Thyroid gland (tissue), 4 donors: Measurements from ENCODE around the gene ITGB2. TPM values are rescaled to one million over a fixed set of nuclear protein-coding genes. Genes with fewer than 3 reads are reported as not detected.
A peak's percentile ranks its signal among the peaks of the same experiment; 100 is the strongest.

Experiments used
- DNase-seq, 2 donors: peaks; one replicate each; pipeline ENCODE4 v3.0.0-alpha.2; 2019
- H3K27ac ChIP-seq, 3 donors: fragments of 200-600 bp; sonication (generic); 1 replicate in 2 of 3; 2 replicates in 1 of 3; pipeline ENCODE4 v1.5.1; 2016 to 2019; ENCODE audit warnings: mild to moderate bottlenecking in 1 of 3, moderate library complexity in 1 of 3
- H3K27me3 ChIP-seq: fragments of 200-600 bp; sonication (generic); one replicate; pipeline ENCODE4 v1.5.1; 2019
- H3K36me3 ChIP-seq, 2 donors: fragments of 200-600 bp; sonication (generic); one replicate each; pipeline ENCODE4 v1.5.1; 2016 to 2019
- H3K4me1 ChIP-seq, 2 donors: fragments of 200-600 bp; sonication (generic); one replicate each; pipeline ENCODE4 v1.5.1; 2017 to 2019
- H3K4me3 ChIP-seq, 3 donors: fragments of 200-600 bp; sonication (generic); replicated peaks in 1 of 3; 1 replicate in 2 of 3; 2 replicates in 1 of 3; pipeline ENCODE4 v1.5.1; 2016; ENCODE audit warnings: mild to moderate bottlenecking in 1 of 3
- H3K9me3 ChIP-seq: fragments of 200-600 bp; sonication (generic); one replicate; pipeline ENCODE4 v1.5.1; 2017
- POLR2A ChIP-seq, 2 donors: fragments of 450-650 bp; IDR thresholded peaks; one replicate each; pipeline ENCODE4 v1.6.1; 2017; ENCODE audit warnings: antibody characterized with exemption in 2 of 2, mild to moderate bottlenecking in 2 of 2, moderate library complexity in 1 of 2
- WGBS, 2 donors: methylation state at CpG; one replicate each; pipeline ENCODE4 v1.1.5; 2017; 5-methylcytosine and 5-hydroxymethylcytosine counted together
- intact Hi-C: fragments of 100-400 bp; cut with DNase I; formaldehyde crosslinking; loops from one replicate; pipeline ENCODE4 v1.15.1; 2023
- total RNA-seq, 4 donors: library from RNA; depleted of rRNA; stranded (reverse); fragments of >200 nt; gene quantifications; one replicate each; pipeline ENCODE4 v1.2.3, GENCODE V29; 2016
- TF ChIP-seq, protein P1 (sequence below), 6 experiments: fragments of 200-600 bp in 3 of 6; fragments of 450-650 bp in 3 of 6; sonication (generic) in 3 of 6; IDR thresholded peaks; one replicate each; pipeline ENCODE4 v1.5.1; 2016 to 2019; ENCODE audit warnings: antibody characterized with exemption in 6 of 6, mild to moderate bottlenecking in 2 of 6, inconsistent platforms in 1 of 6, moderate library complexity in 1 of 6

The ITGB2 gene
- total RNA-seq, 4 donors from 2014 or later = 18.4 to 79.4 (median 27.5) TPM

DNA sequence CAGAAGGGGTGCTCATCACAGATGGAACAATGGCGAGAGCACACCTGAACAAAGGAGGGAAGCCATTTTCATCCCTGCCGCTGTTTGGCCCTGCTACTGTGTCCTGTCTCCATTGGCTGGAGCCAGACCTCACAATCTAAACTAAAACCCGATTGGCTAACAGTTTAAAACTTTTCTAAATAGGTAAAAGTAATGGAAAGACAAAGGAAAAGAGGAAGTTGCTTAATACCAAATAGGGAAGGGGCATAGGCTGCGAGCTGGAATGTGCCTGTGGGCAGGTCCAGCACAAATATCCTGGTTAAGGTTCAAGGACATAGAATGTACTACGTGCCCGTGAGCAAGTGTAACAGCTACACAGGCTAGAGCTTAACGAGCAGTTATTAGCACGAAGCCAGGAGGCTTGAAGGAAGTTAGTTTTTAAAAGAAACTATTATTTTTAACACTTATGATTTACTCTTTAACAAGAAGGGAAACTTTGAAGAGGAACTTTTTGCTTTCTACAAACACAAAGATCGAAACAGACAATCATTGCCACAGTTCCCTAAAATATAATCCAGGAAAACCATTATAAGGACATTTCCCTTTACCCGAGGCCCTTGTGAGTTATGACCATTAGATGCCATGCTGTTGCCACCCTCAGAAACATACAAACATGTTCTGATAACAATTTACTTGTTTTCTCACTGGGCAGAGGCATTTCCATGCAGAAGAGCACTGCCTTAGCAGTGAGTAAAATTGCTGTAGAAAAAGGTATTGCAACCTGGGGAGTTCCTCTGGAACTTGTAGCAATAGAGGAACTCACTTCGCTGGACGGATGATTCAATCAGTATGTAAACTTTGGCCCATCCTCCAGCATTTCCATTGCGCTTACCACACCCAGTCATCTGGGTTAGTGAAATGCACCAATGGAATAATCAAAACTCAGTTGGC, 42.4 kb downstream of the ITGB2 start:
- Histone ChIP-seq H3K4me3 (no peak overlapping the region), H3K4me1 (peaks cover 28 to 39% of the 10 kb centered on the region in 2 donors), H3K36me3 (no peaks in the 10 kb centered on the region), H3K27ac (no peak overlapping the region), H3K27me3 (no peaks in the 10 kb centered on the region), H3K9me3 (no peaks in the 10 kb centered on the region)
- 78 to 84% methylated on average over 13 of the region's 13 CpGs for WGBS, 2 donors
- TF ChIP-seq, protein P1, sequence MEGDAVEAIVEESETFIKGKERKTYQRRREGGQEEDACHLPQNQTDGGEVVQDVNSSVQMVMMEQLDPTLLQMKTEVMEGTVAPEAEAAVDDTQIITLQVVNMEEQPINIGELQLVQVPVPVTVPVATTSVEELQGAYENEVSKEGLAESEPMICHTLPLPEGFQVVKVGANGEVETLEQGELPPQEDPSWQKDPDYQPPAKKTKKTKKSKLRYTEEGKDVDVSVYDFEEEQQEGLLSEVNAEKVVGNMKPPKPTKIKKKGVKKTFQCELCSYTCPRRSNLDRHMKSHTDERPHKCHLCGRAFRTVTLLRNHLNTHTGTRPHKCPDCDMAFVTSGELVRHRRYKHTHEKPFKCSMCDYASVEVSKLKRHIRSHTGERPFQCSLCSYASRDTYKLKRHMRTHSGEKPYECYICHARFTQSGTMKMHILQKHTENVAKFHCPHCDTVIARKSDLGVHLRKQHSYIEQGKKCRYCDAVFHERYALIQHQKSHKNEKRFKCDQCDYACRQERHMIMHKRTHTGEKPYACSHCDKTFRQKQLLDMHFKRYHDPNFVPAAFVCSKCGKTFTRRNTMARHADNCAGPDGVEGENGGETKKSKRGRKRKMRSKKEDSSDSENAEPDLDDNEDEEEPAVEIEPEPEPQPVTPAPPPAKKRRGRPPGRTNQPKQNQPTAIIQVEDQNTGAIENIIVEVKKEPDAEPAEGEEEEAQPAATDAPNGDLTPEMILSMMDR (IDR thresholded peaks at IDR 0.05) = no peak
- TF ChIP-seq POLR2A (IDR thresholded peaks at IDR 0.05) = no peak
- intact Hi-C loops = no loop called here
- DNase-seq = no peak

DNA sequence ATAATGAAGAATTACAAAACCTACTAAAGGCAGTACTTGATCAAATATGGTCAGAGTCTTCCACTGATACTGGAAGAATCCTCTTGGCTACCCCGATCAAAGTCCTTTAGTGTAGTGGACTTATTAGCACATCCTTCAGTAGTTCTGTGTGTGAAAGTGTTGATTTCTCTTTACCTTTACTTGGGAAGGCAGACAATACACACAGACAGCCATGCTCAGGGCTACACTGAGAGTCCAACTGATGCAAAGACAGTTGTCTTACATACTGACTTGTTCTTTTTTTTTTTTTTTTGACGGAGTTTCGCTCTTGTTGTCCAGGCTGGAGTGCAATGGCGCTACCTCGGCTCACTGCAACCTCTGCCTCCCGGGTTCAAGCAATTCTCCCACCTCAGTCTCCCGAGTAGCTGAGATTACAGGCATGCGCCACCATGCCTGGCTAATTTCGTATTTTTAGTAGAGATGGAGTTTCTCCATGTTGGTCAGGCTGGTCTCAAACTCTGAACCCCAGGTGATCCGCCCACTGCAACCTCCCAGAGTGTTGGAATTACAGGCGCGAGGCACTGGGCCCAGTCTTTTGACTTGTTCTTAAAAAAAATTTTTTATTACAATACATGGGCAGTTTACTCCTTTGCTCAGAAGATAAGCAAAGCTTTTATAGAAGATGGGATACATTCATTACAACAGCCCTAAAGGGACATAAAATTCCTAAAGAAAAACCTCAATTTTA, 43.7 kb downstream of the ITGB2 start:
- intact Hi-C loops = no loop called here
- peaks cover 33 to 35% of the 10 kb centered on the region in 2 donors for H3K4me1 ChIP-seq
- 92 to 95% methylated on average over 12 of the region's 12 CpGs for WGBS, 2 donors
- no peak overlapping the region for H3K27ac ChIP-seq
- no peaks in the 10 kb centered on the region for H3K9me3 ChIP-seq
- no peaks in the 10 kb centered on the region for H3K27me3 ChIP-seq
- no peaks in the 10 kb centered on the region for H3K36me3 ChIP-seq
- H3K4me3 ChIP-seq = no peak overlapping the region
- TF ChIP-seq, protein P1 (IDR thresholded peaks at IDR 0.05) = no peak
- no peak for TF ChIP-seq POLR2A (IDR thresholded peaks at IDR 0.05)
- DNase-seq = no peak

DNA sequence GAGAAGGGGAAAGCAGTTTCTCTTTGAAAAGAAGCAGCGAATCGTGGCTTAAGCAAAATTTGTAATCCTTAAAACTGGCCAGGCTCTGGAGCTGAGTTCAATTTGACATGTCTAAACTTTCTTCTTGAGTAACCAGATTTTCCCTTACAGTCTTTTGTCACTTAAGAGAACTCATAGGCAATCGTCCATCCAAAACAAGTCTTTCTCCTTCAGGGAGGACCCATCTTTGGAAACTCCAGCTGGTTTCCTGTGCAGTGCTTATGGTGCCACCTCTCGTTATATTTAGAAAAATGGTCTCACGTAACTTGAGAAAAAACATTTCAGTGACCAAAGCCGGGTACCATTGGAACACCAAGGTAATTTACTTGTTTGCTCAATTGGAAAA, 45.4 kb downstream of the ITGB2 start:
- Histone ChIP-seq H3K36me3 (no peaks in the 10 kb centered on the region), H3K27ac (peak overlapping the region; percentile 95 to 97 (median 96)), H3K4me3 (peak overlapping the region in 1 of 3 donors; percentile 37), H3K9me3 (no peaks in the 10 kb centered on the region), H3K27me3 (no peaks in the 10 kb centered on the region), H3K4me1 (peaks cover 36 to 39% of the 10 kb centered on the region in 2 donors)
- WGBS, 2 donors = 24 to 43% methylated on average over 6 of the region's 6 CpGs
- TF ChIP-seq, protein P1 (IDR thresholded peaks at IDR 0.05) = no peak
- TF ChIP-seq POLR2A (IDR thresholded peaks at IDR 0.05) = no peak
- DNase-seq = no peak
- intact Hi-C loops = no loop called here

DNA sequence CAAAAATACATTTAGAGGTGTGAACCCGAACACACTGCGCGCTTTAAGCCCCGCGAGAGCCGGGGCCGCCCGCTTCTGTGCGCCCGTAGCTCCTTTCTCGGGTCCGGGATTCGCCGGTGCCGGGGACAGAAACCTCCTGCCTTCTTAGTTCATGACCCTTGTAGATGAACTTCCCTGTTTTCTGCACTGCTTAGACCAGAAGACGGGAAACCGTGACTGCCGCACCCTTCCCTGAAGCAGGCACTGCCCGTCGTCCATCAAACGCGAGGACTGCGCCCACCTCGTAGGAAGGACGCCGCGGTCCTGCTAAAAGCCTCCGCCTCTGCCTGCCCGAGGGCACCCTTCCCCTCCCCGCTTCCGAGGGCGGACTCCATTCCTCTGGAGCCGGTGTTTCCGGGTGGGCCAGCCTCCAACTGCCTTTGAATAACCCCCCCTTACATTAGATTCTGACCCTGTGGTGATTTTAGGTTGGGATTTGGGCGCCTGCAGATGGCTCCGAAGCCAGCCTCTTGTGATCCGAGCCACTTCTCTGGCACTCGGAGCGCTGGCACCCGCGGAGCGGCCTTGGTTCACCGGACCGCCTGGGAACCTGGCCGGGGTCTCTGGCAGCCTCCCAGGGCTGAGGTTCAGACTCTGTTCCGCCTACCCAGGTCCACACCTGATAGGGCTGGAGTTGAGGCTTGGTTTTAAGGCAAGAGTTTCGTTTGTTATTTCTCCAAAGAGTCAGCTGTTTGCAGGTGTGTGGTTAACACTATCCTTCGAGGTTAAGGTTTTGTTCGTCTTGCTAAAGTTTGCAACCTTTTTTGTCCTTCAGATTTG, 46.0 kb downstream of the ITGB2 start:
- Histone ChIP-seq H3K4me3 (peak overlapping the region in 2 of 3 donors; percentile 37 to 45), H3K36me3 (no peaks in the 10 kb centered on the region), H3K27me3 (no peaks in the 10 kb centered on the region), H3K4me1 (peaks cover 40 to 45% of the 10 kb centered on the region in 2 donors), H3K9me3 (no peaks in the 10 kb centered on the region), H3K27ac (peak overlapping the region; percentile 95 to 97 (median 96))
- peak; percentile 92 to 94 for DNase-seq
- intact Hi-C loops = loop anchor here (5.0 kb wide), 1 partner anchor 72 kb away; the partner anchor contains the start of gene UBE2G2
- 3 to 17% methylated on average over 18 to 41 of the region's 49 CpGs for WGBS, 2 donors
- TF ChIP-seq, protein P1 (IDR thresholded peaks at IDR 0.05) = no peak
- TF ChIP-seq POLR2A (IDR thresholded peaks at IDR 0.05) = no peak
